ENCODE data around the gene TNNT1. TPM values are rescaled to one million over a fixed set of nuclear protein-coding genes. Genes with fewer than 3 reads are reported as not detected.

TNNT1 gene
- polyA plus RNA-seq, 2 of the 4 experiments (the other 2 are of a cell fraction): 140 to 155 TPM

GRCh38 chr19:55147545-55148251 lies 1.3 kb downstream of the TNNT1 start:
- H3K4me3 ChIP-seq: peak overlapping the region; percentile 64; the same call in 2 of the 3 replicates
- peak overlapping the region; percentile 82 to 92 for H3K27ac ChIP-seq
- POLR2A ChIA-PET: interaction anchor here (0.6 to 1.9 kb wide), 6 partner anchors 9 to 192 kb away, joined by 3 to 9 read pairs (median 5); partner anchors contain the start of genes DNAAF3, KMT5C and TNNI3

GRCh38 chr19:55146705-55147273 lies 2.2 kb downstream of the TNNT1 start:
- H3K4me3 ChIP-seq: peak overlapping the region; percentile 64
- peak overlapping the region; percentile 82 to 92 for H3K27ac ChIP-seq
- ChIA-PET CTCF (interaction anchor here (0.7 to 4.6 kb wide), 29 partner anchors 10 to 485 kb away, joined by 3 to 111 read pairs (median 4); partner anchors contain the start of genes DNAAF3, PTPRH, TMEM238 and TNNI3), POLR2A (interaction anchor here (0.6 to 1.9 kb wide), 9 partner anchors 10 to 300 kb away, joined by 3 to 9 read pairs (median 5); partner anchors contain the start of genes DNAAF3, HSPBP1, KMT5C and UBE2S)
- ATAC-seq: peak; percentile 87 to 94
- no peak for FAIRE-seq
- WGBS (ENCODE audit: missing lambda C conversion rate): 2% methylated on average over 18 of the region's 27 CpGs
- peak overlapping the region; percentile 84 for H3K4me2 ChIP-seq
- peaks cover 4% of the 10 kb centered on the region; the same call in 1 of the 3 replicates for H3K9me3 ChIP-seq
- H3K4me1 ChIP-seq: peaks cover 37% of the 10 kb centered on the region
- DNase-seq (ENCODE audit: low read depth in 1 of 2, low spot score in 1 of 2): peak; percentile 85 to 92
- TF ChIP-seq HDAC2 (IDR thresholded peaks at IDR 0.05): no peak
- no peak for TF ChIP-seq REST (IDR thresholded peaks at IDR 0.05)
- no peak for TF ChIP-seq RAD21 (conservative IDR thresholded peaks at IDR 0.05 in 1 of 2, IDR thresholded peaks at IDR 0.05 in 1 of 2)
- no peak for TF ChIP-seq SMC3 (IDR thresholded peaks at IDR 0.05)
- no peak for TF ChIP-seq FOSL2 (IDR thresholded peaks at IDR 0.05)
- TF ChIP-seq FOSL2 (CRISPR knock-in tag; IDR thresholded peaks at IDR 0.05): no peak
- no peak for TF ChIP-seq HOXA7 (CRISPR knock-in tag; IDR thresholded peaks at IDR 0.05)
- no peak for TF ChIP-seq HOXB5 (CRISPR knock-in tag; IDR thresholded peaks at IDR 0.05)
- peak; percentile 45; the same call in 1 of the 3 replicates for TF ChIP-seq BCL3 (IDR thresholded peaks at IDR 0.05)
- TF ChIP-seq SREBF2 (IDR thresholded peaks at IDR 0.05): no peak
- no peak for TF ChIP-seq TFCP2L1 (CRISPR knock-in tag; IDR thresholded peaks at IDR 0.05)
- TF ChIP-seq MAX (IDR thresholded peaks at IDR 0.05): no peak; the same call in 1 of the 2 replicates
- peak; percentile 40; the same call in 1 of the 2 replicates for TF ChIP-seq PHF8 (IDR thresholded peaks at IDR 0.05; ENCODE audit: borderline replicate concordance, low read depth)
- TF ChIP-seq E2F6 (IDR thresholded peaks at IDR 0.05; ENCODE audit: borderline replicate concordance, low read depth): 0 out of 2 replicates have a peak, but pooled peaks have one; percentile 7
- TF ChIP-seq USF2 (IDR thresholded peaks at IDR 0.05): no peak

More at GRCh38 chr19:55147545-55148251, 1.3 kb downstream of the TNNT1 start:
- DNase-seq (ENCODE audit: low read depth in 1 of 2, low spot score in 1 of 2): peak in 1 of 2 experiments; percentile 53
- FAIRE-seq: no peak
- CTCF ChIA-PET: interaction anchor here (0.7 to 4.6 kb wide), 12 partner anchors 11 to 479 kb away, joined by 3 to 111 read pairs (median 9); partner anchors contain the start of genes DNAAF3, TMEM238 and TNNI3
- Histone ChIP-seq H3K4me1 (peaks cover 37% of the 10 kb centered on the region), H3K4me2 (peak overlapping the region; percentile 84), H3K9me3 (peaks cover 6% of the 10 kb centered on the region; the same call in 1 of the 3 replicates)
- TF ChIP-seq NFE2L2 (conservative IDR thresholded peaks at IDR 0.05; ENCODE audit: low read length): no peak
- TF ChIP-seq EHMT2 (IDR thresholded peaks at IDR 0.05; ENCODE audit: low read depth): no peak
- TF ChIP-seq ESRRA (IDR thresholded peaks at IDR 0.05; ENCODE audit: borderline replicate concordance, low read length): no peak
- no peak for TF ChIP-seq RNF2 (IDR thresholded peaks at IDR 0.05; ENCODE audit: borderline replicate concordance, low read depth)
- no peak for TF ChIP-seq RFX5 (IDR thresholded peaks at IDR 0.05)
- no peak for TF ChIP-seq CTCF (IDR thresholded peaks at IDR 0.05)
- TF ChIP-seq TP53 (CRISPR knock-in tag; IDR thresholded peaks at IDR 0.05): no peak
- no peak for TF ChIP-seq USF2 (IDR thresholded peaks at IDR 0.05)
- 60% methylated on average over 4 of the region's 9 CpGs for WGBS (ENCODE audit: missing lambda C conversion rate)
- no peak for ATAC-seq

Data from A549 (cell line).